LoVo (cell line): ENCODE data around the gene AOC1.

Source experiments
- DNase-seq: peaks from one replicate; pipeline ENCODE4 v3.0.0-alpha.2; 2016; ENCODE audit warnings: low spot score

The AOC1 gene

DNA sequence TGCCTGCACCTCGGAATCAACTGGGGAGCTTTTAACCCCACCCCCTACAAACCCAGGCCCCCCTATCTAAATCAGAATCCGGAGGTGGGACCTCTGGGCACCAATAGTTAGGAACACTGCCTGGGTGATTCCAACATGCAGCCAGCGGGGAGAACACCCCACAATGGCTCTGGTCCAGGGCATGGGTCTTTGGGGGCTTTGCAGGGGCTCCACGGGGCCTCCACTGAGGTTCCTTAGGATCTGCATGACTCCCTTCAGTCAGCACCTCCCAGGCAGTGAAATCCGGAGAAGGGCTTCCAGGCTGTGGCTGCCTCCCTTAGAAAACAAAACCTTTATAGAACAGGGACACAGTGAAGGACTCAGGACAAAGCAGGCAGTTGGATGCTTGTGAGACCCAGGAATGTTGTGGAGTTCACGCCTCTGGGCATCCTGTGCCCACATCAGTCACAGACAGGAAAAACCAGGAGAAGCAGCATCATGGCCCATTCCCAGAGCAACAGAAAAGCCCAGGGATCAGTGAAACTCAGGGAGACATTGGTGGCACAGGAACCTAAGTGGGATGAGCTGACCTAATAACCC lies 16.5 kb upstream of the AOC1 start:
- DNase-seq, result no peak

DNA sequence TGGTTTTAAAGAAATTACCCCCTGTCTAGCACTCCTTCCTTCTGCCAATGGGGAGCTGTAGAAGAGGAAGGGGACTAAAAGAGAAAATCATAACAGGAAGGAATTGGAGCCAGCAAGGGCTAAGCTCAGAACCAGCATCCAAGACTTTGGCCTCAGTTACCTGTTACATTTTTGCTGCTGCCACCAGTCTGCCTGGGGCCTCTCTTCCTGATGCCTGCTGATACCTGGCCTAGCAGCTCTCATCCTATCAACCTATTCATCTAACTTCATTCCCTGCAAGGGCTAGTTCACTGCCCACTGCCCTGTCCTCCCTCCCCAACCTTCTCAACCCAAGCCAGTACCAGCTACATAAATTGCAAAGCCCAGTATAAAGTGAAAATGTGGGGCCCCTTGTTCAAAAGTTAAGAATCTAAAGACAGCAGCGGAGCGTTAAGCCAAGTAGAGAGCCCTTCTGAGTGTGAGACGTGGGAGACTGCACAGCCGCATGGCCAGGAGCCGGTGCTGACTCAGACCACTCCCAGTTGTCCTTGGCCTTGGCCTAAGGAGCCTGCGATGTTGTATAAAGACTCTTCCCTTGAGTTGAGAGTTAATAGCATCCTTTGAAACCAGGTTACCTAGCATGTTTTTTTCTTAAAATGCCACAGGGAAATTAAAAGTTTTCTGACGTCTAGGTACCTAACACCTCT lies 13.2 kb upstream of the AOC1 start:
- DNase-seq, result no peak

DNA sequence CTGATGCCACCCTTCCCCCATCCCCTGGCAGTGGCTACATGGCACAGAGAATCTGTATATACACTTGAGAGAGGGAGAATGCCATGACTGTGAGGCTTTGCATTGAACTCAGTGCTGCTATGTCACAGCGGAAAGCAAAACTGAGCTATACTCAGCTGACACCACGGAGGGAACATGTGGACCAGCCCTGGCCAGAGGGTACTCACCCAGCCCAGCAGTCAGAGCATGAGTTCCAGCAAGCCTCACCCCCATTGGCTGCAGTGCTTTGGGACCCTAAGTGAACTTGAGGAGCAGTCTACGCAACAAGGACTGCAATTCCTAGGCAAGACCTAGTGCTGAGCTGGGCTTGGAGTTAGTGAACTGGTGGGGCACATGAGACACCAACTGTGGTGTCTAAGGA lies 10.3 kb upstream of the AOC1 start:
- DNase-seq, result no peak

DNA sequence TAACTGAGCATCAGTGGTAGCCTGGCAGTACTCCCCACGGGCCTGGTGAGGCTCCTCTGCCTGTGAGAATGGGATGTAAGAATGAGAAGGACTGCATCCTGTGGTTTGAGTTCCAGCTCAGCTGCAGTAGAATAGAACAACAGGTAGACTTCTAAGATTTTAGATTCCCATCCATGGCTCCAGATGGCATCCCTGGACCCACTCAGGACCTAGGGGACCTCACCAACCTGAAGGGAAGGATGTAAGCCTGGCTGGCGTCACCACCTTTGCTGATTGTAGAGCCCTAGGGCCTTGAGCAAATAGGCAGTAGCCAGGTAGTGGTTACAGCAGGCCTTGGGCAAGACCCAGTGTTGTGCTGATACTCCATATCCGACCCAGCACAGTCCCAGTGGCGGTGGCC lies 9.6 kb upstream of the AOC1 start:
- DNase-seq, result no peak

DNA sequence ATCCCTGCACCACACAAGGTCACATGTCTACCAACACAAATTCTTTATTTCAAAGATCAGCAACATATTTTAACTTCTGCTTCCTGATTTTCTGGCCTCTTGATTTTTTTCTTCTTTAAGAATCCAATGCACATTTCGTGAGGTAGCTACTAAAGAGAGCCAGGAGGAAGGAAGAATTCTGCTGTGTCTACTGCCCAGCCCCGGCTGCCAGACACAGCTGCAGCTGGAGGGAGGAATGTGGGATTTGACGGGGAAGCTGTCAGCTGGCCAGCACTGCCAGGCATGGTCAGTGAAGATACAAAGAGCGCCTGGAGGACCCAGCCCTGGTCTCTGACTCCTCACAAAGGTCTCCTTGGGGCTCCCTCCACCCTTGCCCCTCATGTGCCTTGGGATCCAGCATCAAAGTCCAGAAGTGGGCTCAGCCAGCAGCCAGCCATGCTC lies 6.9 kb upstream of the AOC1 start:
- no peak for DNase-seq

DNA sequence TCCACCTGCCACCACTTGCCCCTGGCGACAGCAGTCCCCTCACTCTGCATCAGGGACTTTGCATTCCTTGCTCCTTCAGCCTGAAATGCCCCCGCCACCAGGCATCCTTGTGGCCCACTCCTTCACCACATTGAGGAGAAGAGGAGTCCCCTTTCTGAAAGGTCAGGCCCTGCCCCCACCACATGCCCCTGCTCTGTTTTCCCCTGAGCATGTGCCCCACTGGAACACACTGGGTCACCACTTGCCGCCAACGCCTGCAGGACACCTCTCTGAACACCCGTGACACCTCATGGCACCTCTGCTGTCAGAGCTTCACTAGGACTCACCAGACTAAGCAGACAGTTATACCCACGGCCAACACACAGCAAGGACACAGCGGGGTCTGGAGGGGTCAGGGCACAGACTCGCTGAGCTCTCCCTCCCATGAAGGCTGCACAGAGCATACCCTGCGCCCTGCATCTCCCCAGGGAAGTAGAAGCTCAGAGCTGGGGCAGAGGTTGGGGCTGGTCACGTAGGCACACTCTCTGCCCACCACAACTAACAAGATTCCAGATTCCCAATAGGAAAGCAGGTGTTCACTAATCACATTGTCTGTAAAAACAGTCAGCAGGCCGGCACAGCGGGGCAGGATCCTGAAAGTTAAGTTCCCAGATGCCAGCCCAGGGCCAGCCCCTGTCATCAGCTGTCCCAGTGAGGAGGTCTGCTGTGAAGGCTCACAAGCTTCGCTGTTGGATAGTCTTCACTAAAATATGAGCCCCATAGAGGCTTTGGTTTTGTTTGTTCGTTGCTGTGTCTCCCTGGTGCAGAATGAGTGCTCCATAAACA lies 5.8 kb upstream of the AOC1 start:
- no peak for DNase-seq

DNA sequence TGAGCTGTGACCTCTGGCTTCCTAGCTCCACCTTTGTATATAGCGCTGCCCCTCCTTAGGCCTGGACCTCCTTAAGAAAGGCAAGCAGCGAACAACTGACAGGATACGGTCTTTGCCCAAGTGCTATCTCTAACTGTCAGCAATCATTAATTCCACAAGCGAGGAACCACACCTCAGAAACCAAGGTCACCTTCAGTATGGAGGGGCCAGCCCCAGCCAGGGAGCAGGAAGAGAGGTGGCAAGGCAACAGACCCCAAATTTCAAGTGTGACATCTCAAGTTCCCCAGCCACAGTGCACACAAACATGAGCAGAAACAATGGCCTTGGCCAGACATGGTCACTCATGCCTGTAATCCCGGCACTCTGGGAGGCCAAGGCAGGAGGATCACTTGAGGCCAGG lies 4.8 kb upstream of the AOC1 start:
- no peak for DNase-seq

DNA sequence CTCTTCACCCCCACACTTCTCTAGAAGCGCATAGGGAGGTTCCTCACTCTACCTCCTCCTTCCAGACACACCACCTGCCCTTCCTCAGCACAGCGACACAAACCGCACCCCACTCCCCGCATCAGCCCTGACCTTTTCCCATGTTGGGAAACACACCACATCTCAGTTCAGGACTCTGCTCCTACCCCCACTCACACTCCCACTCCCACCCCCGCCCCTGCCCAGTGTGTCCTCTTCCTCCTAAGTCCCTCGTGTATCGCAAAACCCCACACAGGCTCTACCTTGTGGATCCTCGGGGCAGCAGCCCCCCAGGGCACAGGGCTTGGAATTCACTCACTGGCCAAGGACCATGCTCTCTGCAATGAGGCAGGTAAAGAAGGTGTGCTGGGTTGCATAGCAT lies 4.2 kb upstream of the AOC1 start:
- no peak for DNase-seq

DNA sequence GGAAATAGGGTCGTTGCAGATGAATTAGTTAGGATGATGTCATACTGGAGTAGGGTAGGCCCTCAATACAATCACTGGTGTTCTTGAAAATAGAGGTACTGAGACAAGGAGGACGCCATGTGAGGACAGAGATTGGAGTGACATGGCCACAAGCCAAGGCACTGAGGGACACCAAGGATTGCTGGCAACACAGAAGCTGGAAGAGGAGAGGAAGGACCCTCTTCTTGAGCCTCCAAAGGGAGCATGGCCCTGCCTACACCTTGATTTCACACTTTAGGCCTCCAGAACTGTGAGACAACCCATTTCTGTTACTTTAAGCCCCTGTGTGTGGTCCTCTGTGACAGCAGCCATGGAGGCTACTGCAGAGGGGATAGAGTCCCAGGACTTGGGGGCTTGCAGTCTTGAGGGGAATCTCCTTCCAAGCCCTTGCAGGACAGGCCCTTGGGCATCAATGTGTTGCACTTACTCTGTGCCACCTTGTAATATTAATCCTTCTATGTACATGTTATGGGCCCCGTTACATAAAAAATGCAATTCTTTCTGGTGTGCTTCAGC lies 3.7 kb upstream of the AOC1 start:
- DNase-seq, result no peak

DNA sequence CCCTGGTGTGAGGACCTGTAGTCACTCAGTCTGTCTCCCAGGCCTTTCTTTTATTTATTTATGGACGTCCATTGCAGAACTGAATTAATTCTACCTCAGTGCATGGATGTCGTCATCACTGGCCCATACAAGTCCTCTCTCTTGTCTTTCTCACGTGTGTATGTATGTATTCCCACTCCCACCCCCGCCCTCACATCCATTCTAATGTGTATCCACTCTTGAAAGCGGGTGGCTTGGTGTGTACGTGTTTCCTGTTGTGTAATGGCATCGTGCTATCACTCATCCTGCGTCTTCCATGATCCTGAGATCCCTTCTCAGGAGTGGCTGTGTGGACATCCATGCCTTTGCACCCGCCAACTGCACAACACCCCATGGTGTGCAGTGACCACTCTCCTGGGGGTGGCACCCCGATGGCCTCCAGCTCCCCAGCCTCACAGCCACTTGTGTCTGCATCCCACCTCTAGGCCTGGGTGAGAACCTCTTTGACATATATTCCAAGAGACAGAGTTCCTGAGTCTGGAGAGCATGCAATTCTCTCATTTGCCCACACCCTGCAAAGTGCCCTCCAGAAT lies 3.0 kb upstream of the AOC1 start:
- no peak for DNase-seq

DNA sequence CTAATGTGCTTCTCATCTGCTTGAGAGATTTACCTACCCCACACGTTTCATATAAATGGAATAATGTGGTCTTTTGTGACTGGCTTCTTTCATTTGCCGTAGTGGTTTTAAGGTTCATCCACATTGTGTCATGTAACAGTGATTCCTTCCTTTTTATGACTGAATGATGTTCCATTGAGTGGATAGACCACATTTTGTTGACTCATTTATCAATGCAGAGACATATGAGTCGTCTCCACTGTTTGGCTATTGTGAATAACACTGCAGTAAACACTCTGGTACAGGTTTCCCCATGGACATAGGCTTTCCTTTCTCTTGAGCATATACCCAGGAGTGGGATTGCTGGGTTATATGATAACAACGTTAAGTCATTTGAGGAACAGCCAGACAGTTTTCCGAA lies 2.0 kb upstream of the AOC1 start:
- no peak for DNase-seq

DNA sequence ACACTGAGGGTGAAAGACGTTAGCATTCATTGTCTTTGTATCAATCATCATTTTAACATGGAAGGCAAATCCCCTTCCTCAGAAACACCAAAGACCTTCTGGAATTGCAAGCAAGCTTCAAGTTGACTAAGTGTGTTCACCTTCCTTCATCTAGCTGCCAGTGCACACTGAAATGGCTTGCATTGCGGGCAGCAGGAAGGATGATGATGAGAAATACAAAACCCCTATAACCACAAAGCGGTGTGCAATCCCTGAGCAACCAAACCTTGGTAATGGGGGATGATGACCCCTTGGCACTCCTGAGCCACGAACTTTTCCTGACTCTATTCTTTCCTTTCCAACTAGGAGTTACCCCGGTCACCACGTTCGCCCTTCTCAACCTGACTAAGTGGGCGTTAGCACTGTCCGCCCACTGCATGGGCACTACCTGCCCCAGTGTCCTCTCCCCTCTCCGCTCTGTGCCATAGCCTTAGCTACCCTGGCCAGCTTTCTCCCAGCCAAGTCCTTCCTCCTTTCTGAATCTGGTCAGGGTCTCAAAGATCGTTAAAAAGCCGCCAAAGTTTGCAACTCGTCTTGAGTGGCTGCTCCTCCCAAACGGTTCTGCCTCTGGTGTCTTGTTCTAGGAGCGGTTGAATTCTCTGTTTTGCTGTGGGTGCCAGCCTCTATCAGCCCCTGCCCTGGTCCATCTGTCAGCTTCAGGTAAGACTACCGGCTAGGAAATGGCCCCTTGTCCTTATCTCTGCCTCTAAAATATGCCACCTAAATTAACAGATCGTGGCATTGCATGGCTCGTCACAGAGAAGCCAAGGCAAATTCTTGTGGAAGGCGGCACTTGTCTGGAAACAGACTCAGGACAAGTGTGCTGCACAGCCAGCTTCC lies 586 bp upstream of the AOC1 start:
- no peak for DNase-seq

DNA sequence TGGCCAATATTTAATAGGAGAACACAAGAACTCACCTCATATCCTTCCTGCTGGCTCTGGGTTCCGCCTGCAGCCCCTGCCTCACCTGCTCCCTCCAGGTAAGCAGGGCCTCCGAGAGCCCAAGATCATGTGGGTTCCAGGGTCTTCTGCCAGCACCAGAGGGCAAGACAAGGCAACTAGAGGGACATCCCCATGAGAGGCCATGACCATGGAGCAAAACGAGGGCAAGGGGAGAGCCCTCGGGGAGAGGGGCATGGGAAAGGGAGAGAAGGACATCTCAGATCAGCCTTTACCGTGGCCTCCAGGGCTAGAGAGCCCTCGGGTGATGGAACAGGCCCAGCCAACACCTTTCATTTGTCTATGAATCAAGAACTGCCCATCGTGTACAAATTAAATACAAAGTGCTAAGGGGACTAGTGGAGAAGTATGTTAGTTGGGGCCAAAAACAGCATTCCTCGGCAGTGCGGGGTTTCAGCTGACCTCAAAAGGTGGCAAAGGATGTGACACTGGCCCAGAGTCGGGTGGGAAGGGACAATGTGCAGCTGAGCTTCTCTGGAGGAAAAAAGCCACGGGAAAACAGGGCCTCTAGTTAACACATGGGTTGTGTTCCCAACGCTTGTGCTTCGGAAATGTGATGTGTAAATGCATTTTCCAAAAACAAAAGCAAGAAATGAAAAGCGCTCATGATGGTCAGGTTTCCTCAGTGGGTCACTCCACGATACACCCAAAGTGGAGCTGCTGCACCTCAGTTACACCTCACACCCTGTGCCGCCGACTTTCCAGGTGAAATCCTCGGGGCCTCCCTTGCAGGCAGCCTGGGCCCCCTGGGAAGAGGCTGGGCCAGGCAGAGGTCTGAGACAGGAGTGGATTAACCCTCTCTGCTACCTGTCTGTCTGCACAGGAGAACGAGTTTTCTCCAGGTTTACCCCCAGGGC lies 2.0 kb downstream of the AOC1 start:
- no peak for DNase-seq

DNA sequence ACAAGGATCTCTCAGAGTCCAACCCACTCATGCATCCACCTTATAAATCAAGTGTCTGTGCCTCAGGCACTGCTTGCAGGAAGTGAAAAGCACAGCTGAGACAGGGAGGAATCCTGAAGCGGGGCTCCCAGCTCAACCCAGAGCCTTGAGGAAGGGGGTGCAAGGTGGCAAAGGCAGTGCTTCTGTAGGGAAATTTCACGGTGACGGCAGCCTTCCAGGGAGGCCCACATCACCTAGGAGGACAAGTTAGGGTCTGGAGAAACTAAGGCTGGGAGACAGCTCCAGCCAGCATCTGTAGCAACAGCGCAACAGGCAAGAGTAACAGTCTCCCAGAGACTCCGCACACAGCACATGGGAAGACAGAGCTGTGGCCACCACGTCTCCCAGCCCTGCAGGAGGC lies 2.7 kb downstream of the AOC1 start:
- no peak for DNase-seq

DNA sequence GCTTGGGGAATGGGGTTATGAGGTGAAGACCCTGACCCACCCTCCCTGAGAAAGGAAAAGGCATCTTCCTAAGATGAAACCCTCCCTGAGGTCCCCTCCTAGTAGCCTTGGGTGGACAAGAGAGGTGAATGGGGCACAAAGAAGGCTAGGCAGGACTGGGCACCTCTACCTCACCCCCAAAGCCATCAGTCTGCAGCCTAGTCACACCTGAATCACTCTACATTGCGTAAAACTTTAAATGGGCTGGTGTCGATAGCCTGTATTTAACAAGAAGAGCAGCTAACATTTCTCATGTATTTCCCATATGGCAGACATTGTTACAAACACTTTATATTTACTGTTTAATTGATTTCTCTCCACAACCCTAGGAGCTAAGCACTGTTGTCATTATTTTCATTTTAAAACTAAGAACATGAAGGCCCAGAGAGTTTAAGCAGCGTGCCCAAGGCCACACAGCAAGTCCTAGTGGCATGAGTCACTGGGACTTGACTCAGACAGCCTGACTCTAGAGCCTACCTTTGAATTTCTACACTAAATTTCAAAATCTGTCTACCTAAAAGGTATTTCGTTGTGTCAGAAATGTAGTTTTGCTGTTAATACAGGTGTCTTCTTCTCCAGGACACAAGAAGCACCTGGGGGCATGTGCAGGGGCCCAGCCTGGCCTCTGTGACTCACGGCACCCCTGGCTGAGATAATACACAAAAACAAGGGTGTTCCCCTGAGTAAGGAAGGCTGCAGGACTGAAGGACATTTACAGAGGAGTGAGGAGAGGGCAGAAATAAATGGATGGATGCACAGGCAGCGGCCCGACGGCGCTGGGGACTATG lies 3.4 kb downstream of the AOC1 start:
- no peak for DNase-seq

DNA sequence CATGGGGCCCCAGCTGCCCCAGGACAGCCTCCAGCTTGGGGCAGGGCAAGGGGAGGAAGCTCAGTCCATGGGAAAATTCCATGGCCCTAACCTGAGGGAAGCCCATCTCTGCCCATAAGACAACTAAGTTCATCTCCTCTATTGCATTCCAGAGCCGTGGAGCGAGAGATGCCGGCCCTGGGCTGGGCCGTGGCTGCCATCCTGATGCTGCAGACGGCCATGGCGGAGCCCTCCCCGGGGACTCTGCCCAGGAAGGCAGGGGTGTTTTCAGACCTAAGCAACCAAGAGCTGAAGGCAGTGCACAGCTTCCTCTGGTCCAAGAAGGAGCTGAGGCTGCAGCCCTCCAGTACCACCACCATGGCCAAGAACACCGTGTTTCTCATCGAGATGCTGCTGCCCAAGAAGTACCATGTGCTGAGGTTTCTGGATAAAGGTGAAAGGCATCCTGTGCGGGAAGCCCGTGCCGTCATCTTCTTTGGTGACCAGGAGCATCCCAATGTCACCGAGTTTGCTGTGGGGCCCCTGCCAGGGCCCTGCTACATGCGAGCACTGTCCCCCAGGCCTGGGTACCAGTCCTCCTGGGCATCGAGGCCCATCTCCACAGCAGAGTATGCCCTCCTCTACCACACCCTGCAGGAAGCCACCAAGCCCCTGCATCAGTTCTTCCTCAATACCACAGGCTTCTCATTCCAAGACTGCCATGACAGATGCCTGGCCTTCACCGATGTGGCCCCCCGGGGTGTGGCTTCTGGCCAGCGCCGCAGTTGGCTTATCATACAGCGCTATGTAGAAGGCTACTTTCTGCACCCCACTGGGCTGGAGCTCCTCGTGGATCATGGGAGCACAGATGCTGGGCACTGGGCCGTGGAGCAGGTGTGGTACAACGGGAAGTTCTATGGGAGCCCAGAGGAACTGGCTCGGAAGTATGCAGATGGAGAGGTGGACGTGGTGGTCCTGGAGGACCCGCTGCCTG lies 4.3 kb downstream of the AOC1 start:
- DNase-seq, result no peak

DNA sequence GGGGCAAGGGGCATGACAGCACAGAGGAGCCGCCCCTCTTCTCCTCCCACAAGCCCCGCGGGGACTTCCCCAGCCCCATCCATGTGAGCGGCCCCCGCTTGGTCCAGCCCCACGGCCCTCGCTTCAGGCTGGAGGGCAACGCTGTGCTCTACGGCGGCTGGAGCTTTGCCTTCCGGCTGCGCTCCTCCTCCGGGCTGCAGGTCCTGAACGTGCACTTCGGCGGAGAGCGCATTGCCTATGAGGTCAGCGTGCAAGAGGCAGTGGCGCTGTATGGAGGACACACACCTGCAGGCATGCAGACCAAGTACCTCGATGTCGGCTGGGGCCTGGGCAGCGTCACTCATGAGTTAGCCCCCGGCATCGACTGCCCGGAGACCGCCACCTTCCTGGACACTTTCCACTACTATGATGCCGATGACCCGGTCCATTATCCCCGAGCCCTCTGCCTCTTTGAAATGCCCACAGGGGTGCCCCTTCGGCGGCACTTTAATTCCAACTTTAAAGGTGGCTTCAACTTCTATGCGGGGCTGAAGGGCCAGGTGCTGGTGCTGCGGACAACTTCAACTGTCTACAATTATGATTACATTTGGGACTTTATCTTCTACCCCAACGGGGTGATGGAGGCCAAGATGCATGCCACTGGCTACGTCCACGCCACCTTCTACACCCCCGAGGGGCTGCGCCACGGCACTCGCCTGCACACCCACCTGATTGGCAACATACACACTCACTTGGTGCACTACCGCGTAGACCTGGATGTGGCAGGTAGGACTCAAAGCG lies 5.1 kb downstream of the AOC1 start:
- no peak for DNase-seq
